HEK293T (cell line): Measurements from ENCODE around the gene MYBPHL.

Source experiments
- ARNT ChIP-seq: fragments of 450-650 bp; IDR thresholded peaks from 2 replicates; pipeline ENCODE4 v1.6.1; 2017; ENCODE audit warnings: mild to moderate bottlenecking
- BHLHE40 ChIP-seq: fragments of 450-650 bp; IDR thresholded peaks from 2 replicates; pipeline ENCODE4 v1.6.1; 2016; ENCODE audit warnings: mild to moderate bottlenecking, moderate library complexity, borderline replicate concordance
- CTBP1 ChIP-seq: fragments of 450-650 bp; IDR thresholded peaks from 2 replicates; pipeline ENCODE4 v1.6.1; 2016; ENCODE audit warnings: borderline replicate concordance
- FOXA1 ChIP-seq: fragments of 450-650 bp; IDR thresholded peaks from 2 replicates; pipeline ENCODE4 v1.6.1; 2016; ENCODE audit warnings: mild to moderate bottlenecking
- FOXK2 ChIP-seq: fragments of 450-650 bp; IDR thresholded peaks from 2 replicates; pipeline ENCODE4 v1.6.1; 2016; ENCODE audit warnings: mild to moderate bottlenecking
- FOXM1 ChIP-seq: fragments of 450-650 bp; IDR thresholded peaks from 2 replicates; pipeline ENCODE4 v1.6.1; 2017; ENCODE audit warnings: mild to moderate bottlenecking, borderline replicate concordance
- HDGF ChIP-seq: fragments of 450-650 bp; IDR thresholded peaks from 2 replicates; pipeline ENCODE4 v1.6.1; 2017; ENCODE audit warnings: antibody characterized with exemption, borderline replicate concordance
- L3MBTL2 ChIP-seq: fragments of 450-650 bp; conservative IDR thresholded peaks from 2 replicates; pipeline ENCODE4 v1.6.1; 2016; ENCODE audit warnings: mild to moderate bottlenecking
- NFRKB ChIP-seq: fragments of 450-650 bp; IDR thresholded peaks from 2 replicates; pipeline ENCODE4 v1.6.1; 2016; ENCODE audit warnings: mild to moderate bottlenecking, moderate library complexity
- SP1 ChIP-seq: fragments of 450-650 bp; IDR thresholded peaks from 2 replicates; pipeline ENCODE4 v1.6.1; 2017
- SUZ12 ChIP-seq: fragments of 450-650 bp; IDR thresholded peaks from 2 replicates; pipeline ENCODE4 v1.6.1; 2016; ENCODE audit warnings: mild to moderate bottlenecking
- TARDBP ChIP-seq: fragments of 450-650 bp; IDR thresholded peaks from 2 replicates; pipeline ENCODE4 v1.6.1; 2016
- ZNF384 ChIP-seq: fragments of 450-650 bp; IDR thresholded peaks from 2 replicates; pipeline ENCODE4 v1.6.1; 2016
- TF ChIP-seq, protein P1 (sequence below): fragments of 450-650 bp; IDR thresholded peaks from 2 replicates; pipeline ENCODE4 v1.6.1; 2016

DNA sequence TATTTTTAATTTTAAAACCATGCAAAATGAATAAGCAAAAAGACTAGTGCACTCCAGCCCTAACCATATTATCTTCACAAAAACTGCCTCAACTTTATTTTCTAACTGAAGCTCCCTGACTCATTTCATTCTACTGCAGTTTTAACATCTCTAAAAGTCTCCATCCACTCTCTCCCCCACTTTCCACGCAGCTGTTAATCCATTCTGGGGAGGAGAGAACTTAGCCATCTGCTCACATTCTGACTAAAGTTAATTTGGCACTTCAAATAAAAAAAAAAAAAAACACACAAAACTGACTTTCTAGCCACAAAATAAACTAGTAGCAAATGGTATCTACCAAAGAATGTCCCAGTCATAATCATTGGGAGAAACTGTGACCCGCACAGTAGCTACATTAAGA is 5.4 kb upstream of the MYBPHL start:
- TF ChIP-seq TARDBP = no peak
- TF ChIP-seq FOXK2 = no peak
- no peak for TF ChIP-seq CTBP1
- TF ChIP-seq HDGF = no peak
- no peak for TF ChIP-seq BHLHE40
- TF ChIP-seq SP1 = no peak
- TF ChIP-seq NFRKB = no peak
- TF ChIP-seq SUZ12 = no peak
- TF ChIP-seq, protein P1, sequence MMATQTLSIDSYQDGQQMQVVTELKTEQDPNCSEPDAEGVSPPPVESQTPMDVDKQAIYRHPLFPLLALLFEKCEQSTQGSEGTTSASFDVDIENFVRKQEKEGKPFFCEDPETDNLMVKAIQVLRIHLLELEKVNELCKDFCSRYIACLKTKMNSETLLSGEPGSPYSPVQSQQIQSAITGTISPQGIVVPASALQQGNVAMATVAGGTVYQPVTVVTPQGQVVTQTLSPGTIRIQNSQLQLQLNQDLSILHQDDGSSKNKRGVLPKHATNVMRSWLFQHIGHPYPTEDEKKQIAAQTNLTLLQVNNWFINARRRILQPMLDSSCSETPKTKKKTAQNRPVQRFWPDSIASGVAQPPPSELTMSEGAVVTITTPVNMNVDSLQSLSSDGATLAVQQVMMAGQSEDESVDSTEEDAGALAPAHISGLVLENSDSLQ = no peak
- TF ChIP-seq ZNF384 = no peak
- TF ChIP-seq FOXA1 = no peak
- TF ChIP-seq ARNT = no peak
- no peak for TF ChIP-seq L3MBTL2
- no peak for TF ChIP-seq FOXM1
